ENCODE measurements around the gene ESYT2. TPM values are rescaled to one million over a fixed set of nuclear protein-coding genes. Genes with fewer than 3 reads are reported as not detected.

ESYT2 gene
- total RNA-seq, 1 experiment from 2014 or later, result 39.0 TPM

- H3K23ac ChIP-seq (ENCODE audit: insufficient read length, low read depth, low read length), result no peak overlapping the region
- Mint-ChIP-seq H3K27ac (no peak overlapping the region), H3K27me3 (ENCODE audit: low read depth) (no peaks in the 10 kb centered on the region), H3K36me3 (ENCODE audit: insufficient read depth in 1 of 3, low read depth in 3 of 3) (peaks cover 4 to 74% (median 53%) of the 10 kb centered on the region in 3 experiments; a peak in 6 of 7 replicates), H3K9me3 (no peaks in the 10 kb centered on the region), H3K4me3 (no peak overlapping the region), H3K4me1 (peaks cover 4% of the 10 kb centered on the region in 2 experiments; a peak in 3 of 4 replicates)
- H2AK5ac ChIP-seq (ENCODE audit: insufficient read length, low read length), result no peak overlapping the region
- H3K9ac ChIP-seq (ENCODE audit: extremely low read depth, insufficient read length, low read length), result no peak overlapping the region
- H2BK120ac ChIP-seq (ENCODE audit: low read depth, low read length, poor library complexity, severe bottlenecking), result no peak overlapping the region
- no peak overlapping the region for H4K8ac ChIP-seq (replicated peaks; ENCODE audit: insufficient read length, low read depth, low read length)
- H3K79me1 ChIP-seq (ENCODE audit: insufficient read depth, low read depth, low read length, poor library complexity, severe bottlenecking), result no peaks in the 10 kb centered on the region
- H3K4ac ChIP-seq (ENCODE audit: low read depth, low read length), result no peak overlapping the region
- H3K23me2 ChIP-seq (ENCODE audit: insufficient read length, low read depth, low read length, poor library complexity, severe bottlenecking), result no peaks in the 10 kb centered on the region
- H2BK20ac ChIP-seq (ENCODE audit: low read depth, low read length, poor library complexity, severe bottlenecking), result no peak overlapping the region
- H4K91ac ChIP-seq (ENCODE audit: insufficient read length, low read depth, low read length), result no peak overlapping the region
- H4K5ac ChIP-seq (ENCODE audit: insufficient read length, low read depth, low read length), result no peak overlapping the region
- H3T11ph ChIP-seq (ENCODE audit: low read length), result no peak overlapping the region
- H3K14ac ChIP-seq (ENCODE audit: insufficient read depth, low read length), result no peak overlapping the region
- no peaks in the 10 kb centered on the region for H3K79me2 ChIP-seq (ENCODE audit: insufficient read depth, low read length)
- no peak overlapping the region for H3K4me2 ChIP-seq (ENCODE audit: insufficient read depth, insufficient read length, low read length)
- no peak overlapping the region for H3K27ac ChIP-seq (ENCODE audit: insufficient read length, low read depth, low read length)
- no peak overlapping the region for H3K18ac ChIP-seq (ENCODE audit: insufficient read length, low read depth, low read length)
- H4K20me1 ChIP-seq (ENCODE audit: control insufficient read depth, insufficient read depth, insufficient read length), result no peaks in the 10 kb centered on the region
- no peaks in the 10 kb centered on the region for H3K4me1 ChIP-seq (ENCODE audit: insufficient read depth, low read length)
- DNase-seq, result no peak
- H3K9me3 ChIP-seq (ENCODE audit: control insufficient read depth, low read depth, low read length), result no peaks in the 10 kb centered on the region
- H2BK5ac ChIP-seq (ENCODE audit: insufficient read length, low read length), result no peak overlapping the region
- no CpG with 5 or more reads among the region's 4 CpGs for WGBS (ENCODE audit: extremely low coverage, insufficient read length, low lambda C conversion rate)
- no peak overlapping the region for H2AFZ ChIP-seq (ENCODE audit: low read length)
- H2BK12ac ChIP-seq (ENCODE audit: insufficient read length, low read depth, low read length), result no peak overlapping the region
- no peak overlapping the region for H2BK15ac ChIP-seq (ENCODE audit: low read depth, low read length)
- H3K27me3 ChIP-seq (ENCODE audit: insufficient read depth, low read length), result no peaks in the 10 kb centered on the region
- H3K56ac ChIP-seq (ENCODE audit: insufficient read length, low read depth, low read length), result no peak overlapping the region
- no peak for TF ChIP-seq CTCF (conservative IDR thresholded peaks at IDR 0.05)
Observed at GRCh38 chr7:158759245-158759614, 70.1 kb downstream of the ESYT2 start.
